Activated CD4-positive, alpha-beta T cell treated with anti-CD3 and anti-CD28 coated beads, Interleukin-2, amount 50 U/mL, for 24 hours (primary cell): Measurements from ENCODE around the gene RPH3AL.
"Not testable (repeated sequence)": the region's sequence is repeated elsewhere in the genome, so short reads cannot be mapped to it uniquely, and the experiment has no call there.

ENCODE experiments used
- DNase-seq, 2 donors: peaks; one replicate each; pipeline ENCODE4 v3.0.0-alpha.2; 2020; ENCODE audit warnings: low read depth in 1 of 2, low spot score in 1 of 2

Gene RPH3AL

DNA sequence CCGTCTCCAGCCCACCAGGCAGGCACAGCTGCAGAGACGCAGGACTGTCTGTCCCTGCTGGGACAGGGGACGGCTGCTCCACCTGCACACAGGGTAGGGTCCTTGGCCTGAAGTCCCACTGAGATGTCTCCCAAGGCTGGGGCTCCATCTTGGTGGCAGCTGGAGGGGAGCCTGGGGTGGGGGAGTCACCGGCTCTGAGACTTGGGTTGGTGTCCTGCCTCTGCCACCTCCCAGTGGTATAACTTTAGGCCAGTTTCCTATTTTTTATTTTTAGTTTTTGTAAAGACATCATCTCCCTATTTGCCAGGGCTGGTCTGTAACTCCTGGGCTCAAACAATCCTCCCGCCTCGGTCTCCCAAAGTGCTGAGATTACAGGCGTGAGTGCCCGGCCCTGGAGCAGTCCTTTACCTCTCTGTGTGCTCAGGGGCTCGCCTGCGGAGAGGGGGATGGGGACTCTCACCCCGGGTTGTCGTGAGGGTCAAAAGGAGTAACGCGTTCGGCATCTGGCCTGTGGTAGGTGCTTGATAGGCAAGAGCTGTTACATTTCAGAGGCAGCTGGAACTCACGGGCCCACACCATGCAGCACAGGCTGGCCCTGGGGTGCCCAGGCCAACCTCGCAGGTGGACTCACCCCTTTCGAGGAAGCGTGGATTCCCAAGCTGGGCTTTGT is 124.5 kb downstream of the RPH3AL start:
- DNase-seq = no peak

DNA sequence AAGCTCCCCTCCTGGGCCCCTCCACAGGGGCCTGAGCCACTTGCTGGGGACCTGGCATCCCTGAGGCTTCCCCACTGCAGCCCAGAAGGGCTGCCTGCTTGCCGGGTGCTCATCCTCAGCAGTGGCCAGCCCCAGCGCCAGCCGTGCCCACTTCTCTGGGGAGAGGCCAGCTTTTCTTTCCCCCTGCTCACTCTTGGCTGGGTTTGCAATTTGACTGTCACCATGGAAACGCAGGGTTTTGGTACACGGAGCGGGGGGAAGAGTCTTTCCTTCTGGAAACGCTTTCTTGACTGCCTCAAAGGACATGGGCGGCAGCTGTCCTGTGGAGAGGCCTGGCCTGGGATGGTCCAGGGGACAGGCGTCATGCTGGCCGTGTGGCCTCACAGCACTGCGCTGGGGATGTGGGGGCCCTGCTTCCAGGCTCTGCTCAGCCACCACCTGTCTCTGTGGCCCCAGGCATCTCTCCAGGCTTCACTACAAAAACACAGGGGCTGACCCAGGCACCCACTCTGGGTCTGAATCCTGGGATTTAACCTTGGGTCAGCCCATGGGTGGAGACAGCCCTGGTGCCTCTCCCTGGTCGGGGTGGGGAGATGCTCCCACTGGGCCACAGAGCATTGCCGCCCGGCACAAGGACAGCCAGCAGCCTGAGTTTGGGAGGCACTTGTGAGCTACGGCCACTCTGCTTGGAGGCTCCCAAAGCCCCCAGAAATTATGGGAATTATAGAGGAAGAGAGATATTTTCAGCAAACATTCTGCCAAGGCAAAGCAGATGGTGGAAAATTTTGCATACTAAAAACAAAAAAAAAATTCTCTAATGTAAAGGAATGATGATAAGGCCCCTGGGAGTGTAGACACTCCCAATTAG is 125.3 kb downstream of the RPH3AL start:
- DNase-seq = no peak

DNA sequence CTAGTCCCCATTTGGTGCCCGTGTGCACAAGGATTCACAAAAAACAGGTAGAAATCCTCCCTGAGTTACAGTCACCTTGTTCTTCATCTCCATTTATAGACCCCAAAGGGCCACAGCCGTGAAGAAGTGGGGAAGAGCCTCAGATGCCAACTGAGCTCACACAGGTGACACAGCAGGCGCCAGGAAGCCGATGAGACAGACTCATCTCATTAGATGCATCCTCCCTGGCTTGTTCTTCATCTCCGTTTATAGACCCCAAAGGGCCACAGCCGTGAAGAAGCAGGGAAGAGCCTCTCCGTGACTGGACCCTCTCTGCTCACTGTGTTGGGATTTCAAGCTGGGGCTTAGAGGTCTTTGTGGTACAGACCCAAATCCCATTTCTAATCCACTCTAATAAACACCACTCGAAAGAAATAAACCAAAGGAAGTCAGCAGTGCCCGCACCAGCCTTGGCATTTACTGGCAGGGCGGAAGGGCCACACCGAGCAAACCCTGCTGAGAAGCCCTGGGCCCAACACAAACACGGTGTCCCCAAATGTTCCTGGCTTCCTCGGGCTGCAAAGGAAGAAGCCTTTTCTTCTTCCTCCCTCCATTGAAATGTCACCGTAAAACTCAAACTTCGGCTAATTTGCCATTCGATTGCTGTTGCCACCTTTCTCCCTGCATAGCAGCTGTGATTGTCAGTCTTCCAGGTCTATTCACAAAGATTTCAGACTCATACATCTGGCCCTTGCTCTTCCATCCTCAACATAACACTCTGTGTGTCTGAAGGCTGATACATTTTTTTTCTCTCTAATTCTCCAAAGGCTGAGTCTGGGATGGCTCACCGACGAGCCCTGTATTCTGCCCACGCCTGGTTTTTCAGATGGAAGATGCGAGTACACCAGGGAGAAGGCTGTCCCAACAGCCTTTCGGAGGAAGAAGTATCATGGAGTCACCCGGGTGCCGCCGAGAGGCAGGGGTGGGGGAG is 126.2 kb downstream of the RPH3AL start:
- DNase-seq = no peak

DNA sequence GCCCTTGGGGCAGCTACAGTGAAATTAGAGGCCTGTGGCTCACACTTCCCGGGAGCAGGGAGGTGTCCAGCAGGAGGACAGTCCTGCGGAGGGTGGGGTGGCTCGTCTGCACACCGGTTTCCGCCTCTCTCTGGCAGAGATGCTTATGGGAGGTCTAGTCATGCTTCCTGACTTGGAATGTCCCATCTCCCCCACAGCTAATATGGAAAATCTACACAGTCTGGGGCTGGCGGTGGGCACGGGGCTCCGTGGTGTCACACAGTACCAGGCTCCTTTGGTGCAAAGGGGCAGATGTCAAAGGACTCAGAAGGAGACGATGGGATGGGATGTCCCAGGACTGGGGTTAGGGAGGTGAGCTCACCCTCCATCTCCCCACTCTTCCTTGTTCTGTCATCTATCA is 127.1 kb downstream of the RPH3AL start:
- no peak for DNase-seq

DNA sequence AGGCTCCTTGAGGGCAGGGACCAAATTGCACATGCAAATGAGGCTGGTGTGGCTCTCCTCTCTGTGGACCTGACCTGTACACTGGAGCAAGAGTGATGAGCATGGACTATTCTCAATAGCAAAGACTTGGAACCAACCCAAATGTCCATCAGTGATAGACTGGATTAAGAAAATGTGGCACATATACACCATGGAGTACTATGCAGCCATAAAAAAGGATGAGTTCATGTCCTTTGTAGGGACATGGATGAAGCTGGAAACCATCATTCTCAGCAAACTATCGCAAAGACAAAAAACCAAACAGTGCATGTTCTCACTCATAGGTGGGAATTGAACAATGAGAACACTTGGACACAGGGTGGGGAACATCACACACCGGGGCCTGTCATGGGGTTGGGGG is 128.0 kb downstream of the RPH3AL start:
- DNase-seq = not testable (repeated sequence)

DNA sequence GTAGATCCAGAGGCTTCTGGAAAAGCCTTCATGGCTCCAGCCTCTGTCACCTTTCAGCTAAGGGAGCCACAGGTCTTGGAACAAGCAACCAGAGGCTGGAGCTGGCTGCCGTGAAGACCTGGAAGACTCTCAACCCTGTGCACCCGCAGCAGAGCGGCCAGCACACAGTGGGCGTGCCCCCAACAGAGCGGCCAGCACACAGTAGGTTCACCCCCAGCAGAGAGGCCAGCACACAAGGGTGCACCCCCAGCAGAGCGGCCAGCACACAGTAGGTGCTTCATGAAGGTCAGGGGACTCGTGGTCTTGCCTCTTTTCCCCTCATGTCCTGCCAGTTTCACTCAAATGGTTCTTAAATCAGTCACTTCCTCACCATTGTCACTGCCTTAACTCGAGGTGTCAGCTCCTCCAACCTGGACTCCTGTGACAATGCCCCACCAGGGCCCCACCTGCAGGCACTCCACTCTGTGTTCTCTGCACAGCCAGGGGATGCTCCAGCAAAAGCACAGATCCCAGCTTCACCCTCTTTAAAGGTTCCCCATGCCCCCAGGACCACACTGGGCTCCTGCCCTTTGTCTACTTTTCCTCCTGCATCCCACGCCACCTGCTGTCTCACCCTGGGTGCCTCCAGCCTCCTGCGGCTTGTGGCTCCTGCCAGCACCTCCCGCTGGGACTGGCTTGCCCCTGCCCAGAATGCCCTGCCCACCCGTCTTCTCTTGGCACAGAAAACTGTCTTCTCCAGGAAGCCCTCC is 128.7 kb downstream of the RPH3AL start:
- no peak for DNase-seq

DNA sequence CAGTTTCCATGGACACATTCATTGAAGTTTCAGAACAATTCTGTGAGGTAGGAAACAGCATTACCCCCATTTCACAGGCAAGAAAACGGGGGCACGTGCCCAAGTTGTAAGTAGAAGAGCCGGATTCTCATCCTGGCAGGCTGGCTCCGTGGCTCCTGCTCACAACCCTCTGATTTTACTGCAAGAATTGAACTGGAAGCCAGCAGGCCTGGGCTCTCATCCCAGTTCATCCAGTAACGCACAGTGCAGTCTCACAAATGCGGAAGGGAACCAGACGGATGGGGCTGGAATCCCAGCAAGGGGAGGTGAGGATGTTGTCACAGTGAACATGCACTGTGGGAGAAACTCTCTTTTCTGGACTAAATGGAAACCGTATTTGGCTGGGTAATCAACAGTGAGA is 130.4 kb downstream of the RPH3AL start:
- no peak for DNase-seq

DNA sequence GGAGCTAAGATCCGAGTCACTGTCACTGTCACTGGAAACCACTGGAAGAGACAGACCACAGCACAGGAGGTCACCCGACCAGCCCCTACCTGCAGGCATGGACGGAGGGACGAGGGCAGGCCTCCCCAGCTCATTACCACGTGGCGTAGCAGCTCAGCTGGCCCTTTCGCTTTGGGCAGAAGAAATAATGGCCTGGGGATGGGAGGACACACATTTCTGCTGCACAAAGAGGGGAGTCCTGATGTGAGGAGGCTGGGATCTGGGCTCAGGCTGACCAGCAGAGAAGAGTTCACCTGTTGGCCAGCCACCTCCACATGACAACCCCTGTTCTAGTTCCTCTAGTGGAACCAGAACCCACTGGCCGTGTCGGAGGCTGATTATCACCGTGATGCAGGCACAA is 132.9 kb downstream of the RPH3AL start:
- no peak for DNase-seq

DNA sequence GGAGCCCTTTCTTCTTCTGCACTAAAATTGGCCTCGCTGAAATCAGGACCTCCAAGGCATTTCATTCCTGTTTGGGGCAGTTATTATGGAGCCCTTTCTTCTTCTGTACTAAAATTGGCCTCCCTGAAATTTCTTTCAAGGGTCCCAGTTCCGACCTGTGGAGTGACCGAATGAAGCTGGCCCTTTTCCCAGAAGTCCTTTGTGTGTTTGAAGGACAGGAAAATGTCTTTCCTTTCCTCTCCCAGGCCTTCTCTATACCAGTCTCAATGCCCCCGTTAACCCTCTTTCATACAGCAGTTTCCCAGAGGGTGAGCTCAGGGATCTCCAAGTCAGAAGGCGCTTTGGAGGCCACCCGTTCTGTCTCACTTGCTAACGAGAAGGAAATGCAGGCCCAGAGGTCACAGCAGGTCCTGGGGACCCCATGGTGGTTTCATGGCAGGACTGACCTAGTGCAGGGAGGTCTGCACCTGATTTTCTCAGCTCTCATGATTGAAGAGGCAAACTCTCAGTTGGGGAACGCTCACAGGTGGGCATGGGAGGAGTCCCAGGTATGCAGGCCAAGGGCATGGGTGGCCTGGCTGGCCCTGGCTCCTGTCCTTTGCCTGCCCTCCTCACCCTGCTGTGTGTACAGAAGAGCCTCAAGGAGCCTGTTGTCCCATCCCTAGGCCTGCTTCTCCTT is 134.0 kb downstream of the RPH3AL start:
- no peak for DNase-seq

DNA sequence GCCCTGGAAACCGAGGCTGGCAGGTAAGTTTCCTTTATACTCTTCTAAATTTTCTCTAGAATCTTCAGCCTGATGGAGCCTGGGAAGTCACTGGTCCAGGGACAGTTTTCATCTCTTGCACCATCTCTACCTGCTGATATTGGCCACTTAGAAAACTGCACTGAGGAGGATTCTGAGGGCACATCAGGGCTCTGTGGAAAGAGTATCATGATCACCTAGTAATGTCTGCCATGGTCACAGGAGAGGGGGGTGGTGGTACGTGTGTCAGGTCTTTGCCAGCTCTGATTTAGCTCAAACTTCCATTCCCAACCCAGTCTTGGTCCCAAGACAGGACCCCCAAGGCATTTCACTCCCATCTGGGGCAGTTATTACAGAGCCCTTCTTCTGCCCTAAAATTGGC is 136.0 kb downstream of the RPH3AL start:
- no peak for DNase-seq

DNA sequence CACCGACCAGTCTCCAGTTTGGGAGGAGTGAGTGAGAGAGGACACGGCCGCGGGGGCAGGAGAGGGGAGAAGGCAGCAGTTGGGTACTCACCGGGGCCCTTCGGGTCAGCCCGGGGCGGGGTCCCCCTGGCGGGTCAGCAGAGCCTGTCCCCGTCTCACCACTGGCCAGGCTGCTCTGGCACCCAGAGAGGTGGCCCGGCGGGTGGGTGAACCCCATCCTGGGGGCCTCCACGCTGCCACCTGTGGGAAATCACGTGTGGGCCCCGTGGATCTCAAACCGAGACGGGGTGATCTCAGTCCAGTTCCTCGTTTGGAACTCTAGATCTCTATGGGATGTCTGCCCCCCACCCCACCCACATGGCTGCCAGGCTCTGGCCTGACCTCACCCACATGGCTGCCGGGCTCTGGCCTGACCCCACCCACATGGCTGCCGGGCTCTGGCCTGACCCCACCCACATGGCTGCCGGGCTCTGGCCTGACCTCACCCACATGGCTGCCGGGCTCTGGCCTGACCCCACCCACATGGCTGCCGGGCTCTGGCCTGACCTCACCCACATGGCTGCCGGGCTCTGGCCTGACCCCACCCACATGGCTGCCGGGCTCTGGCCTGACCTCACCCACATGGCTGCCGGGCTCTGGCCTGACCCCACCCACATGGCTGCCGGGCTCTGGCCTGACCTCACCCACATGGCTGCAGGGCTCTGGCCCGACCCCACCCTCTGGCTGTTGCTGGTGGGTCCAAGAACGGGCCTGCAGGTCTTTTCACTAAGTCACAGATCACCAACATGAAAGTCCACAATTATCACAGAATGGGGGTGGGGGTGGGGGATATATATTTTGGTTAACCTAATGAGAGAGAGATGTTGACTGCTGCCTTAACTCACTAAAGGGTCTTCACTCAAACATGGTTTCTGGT is 136.8 kb downstream of the RPH3AL start:
- not testable (repeated sequence) for DNase-seq

DNA sequence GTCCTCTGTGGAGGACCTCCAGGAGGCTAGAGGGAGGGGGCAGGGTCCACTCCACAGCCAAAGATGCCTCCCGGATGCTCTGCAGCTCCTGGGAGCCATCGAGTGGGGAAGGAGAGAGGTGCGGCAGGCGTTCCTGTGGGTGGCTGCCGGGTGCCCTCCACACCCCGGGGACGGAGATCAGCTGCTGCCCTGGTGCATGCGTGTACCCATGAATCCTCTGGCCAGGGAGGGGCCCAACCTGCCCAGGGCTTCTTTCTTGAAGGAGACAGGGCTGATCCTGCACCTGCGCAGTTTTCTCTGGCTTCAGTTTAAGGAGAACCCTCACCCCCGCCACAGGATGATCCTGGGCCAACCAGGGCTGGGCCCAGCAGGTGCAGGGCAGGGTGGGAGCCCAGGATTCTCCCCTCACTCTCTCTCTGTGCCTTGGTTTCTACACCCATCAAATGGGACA is 137.7 kb downstream of the RPH3AL start:
- DNase-seq = no peak

DNA sequence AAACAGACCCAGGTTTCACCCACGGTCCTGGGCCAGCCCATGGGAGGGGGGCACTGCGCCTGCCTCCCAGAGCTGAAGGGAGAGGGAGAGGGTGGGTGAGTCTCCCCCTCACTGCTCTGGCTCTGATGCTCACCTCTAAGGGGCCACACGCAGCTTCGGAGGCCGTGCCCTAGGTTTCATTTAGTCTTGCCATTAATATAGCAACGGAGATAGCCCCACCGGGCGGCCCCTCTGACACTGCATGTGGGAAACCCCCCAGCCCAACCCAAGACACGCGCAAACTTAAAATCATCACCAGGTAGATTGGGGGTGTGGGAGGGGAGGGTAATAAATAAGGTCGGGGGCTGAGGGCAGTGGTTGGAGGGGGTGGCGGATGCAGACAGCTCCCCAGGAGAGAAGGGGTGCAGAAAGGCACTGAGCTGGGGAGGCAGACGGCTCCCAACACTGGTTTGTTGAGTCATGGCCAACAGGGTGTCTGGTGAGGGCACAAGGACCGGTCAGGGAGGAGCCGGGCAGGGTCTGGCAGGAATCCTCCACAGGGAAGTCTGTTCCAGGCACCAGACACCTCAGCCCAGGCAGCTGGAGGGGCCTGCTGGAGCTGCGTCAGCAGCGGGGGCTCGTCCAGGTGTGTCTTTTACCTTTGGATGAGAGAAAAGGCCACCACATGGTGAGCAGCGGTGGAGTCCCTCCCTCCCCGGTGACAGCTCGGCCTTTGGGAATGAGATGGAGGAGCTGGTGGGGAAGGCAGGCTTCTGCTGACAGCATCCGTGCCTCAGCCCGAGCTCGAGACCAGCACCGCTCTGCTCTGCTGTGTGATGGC is 139.1 kb downstream of the RPH3AL start:
- no peak for DNase-seq

DNA sequence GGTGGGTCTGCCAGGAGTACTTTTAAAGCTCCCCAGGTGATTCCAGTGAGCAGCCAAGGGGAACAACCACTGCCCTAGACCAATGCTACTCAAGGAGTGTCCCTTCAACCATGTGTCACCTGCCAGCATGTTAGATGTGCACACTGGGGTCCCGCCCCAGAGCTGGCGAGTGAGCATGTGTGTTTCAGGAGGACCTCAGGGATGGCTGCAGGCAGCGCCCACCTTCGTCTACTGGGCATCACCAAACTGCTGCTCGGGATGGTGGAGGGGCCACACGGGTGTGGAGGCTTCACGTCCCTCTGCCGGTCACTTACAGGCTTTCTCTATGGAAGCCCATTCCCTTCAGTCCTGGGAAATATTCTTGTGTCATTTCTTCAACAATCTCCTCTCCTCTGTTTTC is 142.2 kb downstream of the RPH3AL start:
- DNase-seq = no peak

DNA sequence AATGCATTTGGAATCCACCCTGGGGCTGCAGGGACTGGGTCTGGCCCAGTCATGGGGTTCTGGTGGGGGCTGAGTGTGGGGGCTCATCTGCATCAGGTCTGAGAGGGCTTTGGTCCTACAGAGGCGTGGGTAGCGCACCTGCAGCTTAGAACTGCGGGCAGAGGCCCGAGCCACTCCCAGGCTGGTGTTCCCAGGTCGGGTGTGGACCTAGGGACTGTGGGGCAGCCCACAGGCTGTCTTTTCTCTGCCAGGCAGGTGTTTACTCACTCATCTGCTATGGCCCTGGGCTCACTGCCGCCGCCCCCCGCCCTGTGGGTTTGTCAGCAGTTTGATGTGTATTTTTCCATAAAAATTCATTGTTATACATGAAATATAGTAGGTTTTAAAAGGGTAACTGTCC is 144.2 kb downstream of the RPH3AL start:
- no peak for DNase-seq

DNA sequence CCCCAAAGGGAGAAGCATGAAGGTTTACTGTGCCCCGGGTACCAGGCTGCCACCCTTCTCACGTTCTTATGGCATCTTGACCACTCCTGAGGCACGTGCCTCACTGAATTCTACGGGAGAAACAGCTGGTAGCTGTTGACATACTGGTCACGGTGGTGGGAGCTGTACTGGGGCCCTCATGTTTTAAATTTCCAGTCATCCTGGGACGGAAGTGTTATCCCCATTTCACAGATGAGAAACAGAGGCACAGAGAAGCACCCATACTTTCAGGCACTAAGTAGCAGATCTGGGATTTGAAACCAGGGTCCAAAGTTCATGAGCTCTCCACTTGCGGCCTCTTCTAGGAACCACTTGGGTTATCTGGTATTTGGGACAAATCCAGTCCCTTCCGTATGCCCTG is 144.8 kb downstream of the RPH3AL start:
- no peak for DNase-seq

DNA sequence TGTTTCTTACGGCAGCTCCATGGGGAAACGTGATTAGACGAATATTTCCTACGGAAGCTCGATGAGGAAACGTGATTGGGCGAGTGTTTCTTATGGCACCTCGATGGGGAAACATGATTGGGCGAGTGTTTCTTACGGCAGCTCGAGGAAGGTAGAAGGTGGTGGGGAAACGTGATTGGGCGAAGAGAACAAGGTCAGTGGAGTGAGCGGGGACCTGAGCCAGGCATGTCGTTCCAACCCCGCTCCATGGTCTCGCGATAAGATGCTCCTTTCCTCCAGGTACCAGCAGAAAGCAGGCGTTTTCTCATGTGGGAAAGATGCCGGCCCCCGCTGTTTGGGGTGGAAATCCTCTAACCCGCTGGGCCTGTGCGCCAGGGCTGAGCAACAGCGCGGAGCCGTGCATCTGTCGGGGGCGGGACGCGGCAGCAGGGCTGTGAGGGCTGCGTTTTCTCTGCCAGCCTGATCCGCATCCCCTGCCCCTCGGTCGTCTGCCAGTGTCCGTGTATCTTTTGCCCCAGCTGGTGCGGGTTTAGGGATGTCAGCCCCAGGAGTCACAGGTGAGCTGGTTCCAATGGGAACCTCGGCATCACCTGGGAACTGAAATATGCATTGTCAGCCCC is 145.6 kb downstream of the RPH3AL start:
- DNase-seq = no peak

DNA sequence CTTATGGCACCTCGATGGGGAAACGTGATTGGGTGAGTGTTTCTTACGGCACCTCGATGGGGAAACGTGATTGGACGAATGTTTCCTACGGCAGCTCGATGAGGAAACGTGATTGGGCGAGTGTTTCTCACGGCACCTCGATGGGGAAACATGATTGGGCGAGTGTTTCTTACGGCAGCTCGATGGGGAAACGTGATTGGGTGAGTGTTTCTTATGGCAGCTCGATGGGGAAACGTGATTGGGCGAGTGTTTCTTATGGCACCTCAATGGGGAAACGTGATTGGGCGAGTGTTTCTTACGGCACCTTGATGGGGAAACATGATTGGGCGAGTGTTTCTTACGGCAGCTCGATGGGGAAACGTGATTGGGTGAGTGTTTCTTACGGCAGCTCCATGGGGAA is 146.1 kb downstream of the RPH3AL start:
- DNase-seq = not testable (repeated sequence)
